ENCODE results near the gene SUCO. TPM values are rescaled to one million over a fixed set of nuclear protein-coding genes. Genes with fewer than 3 reads are reported as not detected.

SUCO gene
- total RNA-seq, 1 experiment from 2014 or later, result 22.6 TPM

DNA sequence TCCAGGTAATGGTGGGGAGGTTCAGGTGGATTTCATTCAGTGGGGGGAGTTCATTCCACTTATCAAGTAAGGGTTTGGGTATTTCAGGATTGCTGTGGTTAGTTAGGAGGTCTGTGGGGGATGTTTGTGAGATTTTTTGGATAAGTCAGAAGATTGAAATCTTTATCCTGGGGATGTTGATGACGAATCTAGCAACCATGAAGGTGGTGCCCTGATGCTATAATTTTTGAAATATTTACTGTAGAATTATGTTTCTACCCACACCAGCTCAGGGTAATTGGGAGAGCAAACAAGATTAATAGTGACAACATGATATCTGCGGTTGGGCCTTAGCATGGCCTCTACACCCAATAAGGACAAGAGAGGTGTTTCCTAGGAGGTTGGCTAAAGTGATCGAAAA is 28.3 kb downstream of the SUCO start:
- H3K27ac ChIP-seq (ENCODE audit: low read depth, low read length), result no peak overlapping the region
- no peaks in the 10 kb centered on the region for H4K20me1 ChIP-seq (ENCODE audit: insufficient read depth)
- ATAC-seq, result no peak
- POLR2A ChIA-PET, result no interaction called here
- intact Hi-C loops (cut with micrococcal nuclease), result no loop called here
- RAD21 ChIA-PET (ENCODE audit: low non-redundant PET in 1 of 2, low total read pairs in 2 of 2, uncharacterized antibody in 2 of 2, unreplicated experiment in 2 of 2), result no interaction called here
- H3K36me3 ChIP-seq (ENCODE audit: control insufficient read depth in 1 of 2, insufficient read depth in 2 of 2, low read length in 2 of 2), result no peaks in the 10 kb centered on the region
- DNase-seq (ENCODE audit: low read depth, low spot score), result no peak
- CTCF ChIA-PET, result no interaction called here
- no peaks in the 10 kb centered on the region for H3K27me3 ChIP-seq (ENCODE audit: insufficient read depth, low read length)
- no peak overlapping the region for H3K4me2 ChIP-seq (ENCODE audit: low read length)
- TF ChIP-seq, protein P1, sequence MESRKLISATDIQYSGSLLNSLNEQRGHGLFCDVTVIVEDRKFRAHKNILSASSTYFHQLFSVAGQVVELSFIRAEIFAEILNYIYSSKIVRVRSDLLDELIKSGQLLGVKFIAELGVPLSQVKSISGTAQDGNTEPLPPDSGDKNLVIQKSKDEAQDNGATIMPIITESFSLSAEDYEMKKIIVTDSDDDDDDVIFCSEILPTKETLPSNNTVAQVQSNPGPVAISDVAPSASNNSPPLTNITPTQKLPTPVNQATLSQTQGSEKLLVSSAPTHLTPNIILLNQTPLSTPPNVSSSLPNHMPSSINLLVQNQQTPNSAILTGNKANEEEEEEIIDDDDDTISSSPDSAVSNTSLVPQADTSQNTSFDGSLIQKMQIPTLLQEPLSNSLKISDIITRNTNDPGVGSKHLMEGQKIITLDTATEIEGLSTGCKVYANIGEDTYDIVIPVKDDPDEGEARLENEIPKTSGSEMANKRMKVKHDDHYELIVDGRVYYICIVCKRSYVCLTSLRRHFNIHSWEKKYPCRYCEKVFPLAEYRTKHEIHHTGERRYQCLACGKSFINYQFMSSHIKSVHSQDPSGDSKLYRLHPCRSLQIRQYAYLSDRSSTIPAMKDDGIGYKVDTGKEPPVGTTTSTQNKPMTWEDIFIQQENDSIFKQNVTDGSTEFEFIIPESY (IDR thresholded peaks at IDR 0.05; ENCODE audit: extremely low read depth, insufficient replicate concordance, low read length), result no peak
- TF ChIP-seq ELF1 (IDR thresholded peaks at IDR 0.05; ENCODE audit: borderline replicate concordance, low read depth), result no peak
- no peak for TF ChIP-seq CBX3 (IDR thresholded peaks at IDR 0.05; ENCODE audit: low read depth)
- TF ChIP-seq SRF (IDR thresholded peaks at IDR 0.05; ENCODE audit: low read depth), result no peak
- TF ChIP-seq, protein P2, sequence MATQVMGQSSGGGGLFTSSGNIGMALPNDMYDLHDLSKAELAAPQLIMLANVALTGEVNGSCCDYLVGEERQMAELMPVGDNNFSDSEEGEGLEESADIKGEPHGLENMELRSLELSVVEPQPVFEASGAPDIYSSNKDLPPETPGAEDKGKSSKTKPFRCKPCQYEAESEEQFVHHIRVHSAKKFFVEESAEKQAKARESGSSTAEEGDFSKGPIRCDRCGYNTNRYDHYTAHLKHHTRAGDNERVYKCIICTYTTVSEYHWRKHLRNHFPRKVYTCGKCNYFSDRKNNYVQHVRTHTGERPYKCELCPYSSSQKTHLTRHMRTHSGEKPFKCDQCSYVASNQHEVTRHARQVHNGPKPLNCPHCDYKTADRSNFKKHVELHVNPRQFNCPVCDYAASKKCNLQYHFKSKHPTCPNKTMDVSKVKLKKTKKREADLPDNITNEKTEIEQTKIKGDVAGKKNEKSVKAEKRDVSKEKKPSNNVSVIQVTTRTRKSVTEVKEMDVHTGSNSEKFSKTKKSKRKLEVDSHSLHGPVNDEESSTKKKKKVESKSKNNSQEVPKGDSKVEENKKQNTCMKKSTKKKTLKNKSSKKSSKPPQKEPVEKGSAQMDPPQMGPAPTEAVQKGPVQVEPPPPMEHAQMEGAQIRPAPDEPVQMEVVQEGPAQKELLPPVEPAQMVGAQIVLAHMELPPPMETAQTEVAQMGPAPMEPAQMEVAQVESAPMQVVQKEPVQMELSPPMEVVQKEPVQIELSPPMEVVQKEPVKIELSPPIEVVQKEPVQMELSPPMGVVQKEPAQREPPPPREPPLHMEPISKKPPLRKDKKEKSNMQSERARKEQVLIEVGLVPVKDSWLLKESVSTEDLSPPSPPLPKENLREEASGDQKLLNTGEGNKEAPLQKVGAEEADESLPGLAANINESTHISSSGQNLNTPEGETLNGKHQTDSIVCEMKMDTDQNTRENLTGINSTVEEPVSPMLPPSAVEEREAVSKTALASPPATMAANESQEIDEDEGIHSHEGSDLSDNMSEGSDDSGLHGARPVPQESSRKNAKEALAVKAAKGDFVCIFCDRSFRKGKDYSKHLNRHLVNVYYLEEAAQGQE (IDR thresholded peaks at IDR 0.05; ENCODE audit: low read depth), result no peak
- no peak for TF ChIP-seq SIN3A (IDR thresholded peaks at IDR 0.05; ENCODE audit: low read depth)
- H3K9me2 ChIP-seq (ENCODE audit: insufficient read depth), result no peaks in the 10 kb centered on the region
- H3K9me3 ChIP-seq (ENCODE audit: control insufficient read depth in 1 of 2, insufficient read depth in 1 of 2, low read depth in 1 of 2, low read length in 2 of 2), result no peaks in the 10 kb centered on the region
- no TSS peak for BruUV-seq (replicated peaks)
- H3K79me2 ChIP-seq (ENCODE audit: insufficient read depth, low read length), result no peaks in the 10 kb centered on the region
- H3K9ac ChIP-seq (ENCODE audit: low read length), result no peak overlapping the region
- no peaks in the 10 kb centered on the region for H3K4me1 ChIP-seq (ENCODE audit: control insufficient read depth in 1 of 2, insufficient read depth in 2 of 2, low read length in 2 of 2)
- H2AFZ ChIP-seq (ENCODE audit: low read depth, low read length, poor library complexity, severe bottlenecking), result no peak overlapping the region
- no peak overlapping the region for H3K4me3 ChIP-seq (replicated peaks in 1 of 2; ENCODE audit: low read depth in 1 of 2, low read length in 2 of 2)

Data from HCT116 (cell line).